ENCODE data around the gene UBAP1L. TPM values are rescaled to one million over a fixed set of nuclear protein-coding genes. Genes with fewer than 3 reads are reported as not detected.
"Not testable (repeated sequence)": the region's sequence is repeated elsewhere in the genome, so short reads cannot be mapped to it uniquely, and the experiment has no call there.

UBAP1L gene
- total RNA-seq, 8 experiments from 2014 or later: 1.5 to 5.6 (median 3.9) TPM

- Histone ChIP-seq H3K4me1 (replicated peaks in 1 of 2) (peaks cover 14 to 15% of the 10 kb centered on the region in 2 donors), H3K27ac (no peak overlapping the region), H3K4me3 (no peak overlapping the region)
- no peak for ATAC-seq (replicated peaks in 6 of 8)
- WGBS, 10 experiments: 63 to 100% (median 85%) methylated on average over 1 to 2 of the region's 5 CpGs; no CpG with 5 or more reads in 6 of the 10 experiments
- in situ Hi-C loops (cut with MboI; ENCODE audit: low pct_unique_long_range_greater_than_20kb in 2 of 9, low sequenced_read_pairs in 9 of 9, unreplicated experiment in 9 of 9): no loop called here
Measured at GRCh38 chr15:65130941-65131340, 15.9 kb upstream of the UBAP1L start.

GRCh38 chr15:65115542-65115941, 542 bp upstream of the UBAP1L start:
- Histone ChIP-seq H3K4me3 (no peak overlapping the region), H3K4me1 (replicated peaks in 1 of 2) (no peaks in the 10 kb centered on the region), H3K27ac (no peak overlapping the region)
- no peak for ATAC-seq (replicated peaks in 6 of 8)
- WGBS, 10 experiments: 73 to 100% (median 83%) methylated on average over 1 to 5 of the region's 5 CpGs; no CpG with 5 or more reads in 1 of the 10 experiments
- in situ Hi-C loops (cut with MboI; ENCODE audit: low pct_unique_long_range_greater_than_20kb in 2 of 9, low sequenced_read_pairs in 9 of 9, unreplicated experiment in 9 of 9): no loop called here

GRCh38 chr15:65110676-65111292, 4.2 kb downstream of the UBAP1L start:
- ATAC-seq (replicated peaks in 6 of 8): peak in 5 of 8 experiments; percentile 47 to 84 (median 61)
- in situ Hi-C loops (cut with MboI; ENCODE audit: low pct_unique_long_range_greater_than_20kb in 2 of 9, low sequenced_read_pairs in 9 of 9, unreplicated experiment in 9 of 9): no loop called here
- no peak overlapping the region for H3K4me3 ChIP-seq
- 40 to 100% (median 84%) methylated on average over 1 to 3 of the region's 3 CpGs; no CpG with 5 or more reads in 4 of the 10 experiments for WGBS, 10 experiments
- H3K4me1 ChIP-seq (replicated peaks in 1 of 2): no peaks in the 10 kb centered on the region
- peak overlapping the region in 1 of 2 donors; percentile 17 for H3K27ac ChIP-seq

GRCh38 chr15:65106011-65106590, 8.9 kb downstream of the UBAP1L start:
- no peaks in the 10 kb centered on the region for H3K4me1 ChIP-seq (replicated peaks in 1 of 2)
- WGBS, 10 experiments: 33 to 92% (median 55%) methylated on average over 1 to 4 of the region's 6 CpGs; no CpG with 5 or more reads in 1 of the 10 experiments
- no peak overlapping the region for H3K4me3 ChIP-seq
- ATAC-seq (replicated peaks in 6 of 8): no peak
- H3K27ac ChIP-seq: no peak overlapping the region
- in situ Hi-C loops (cut with MboI; ENCODE audit: low pct_unique_long_range_greater_than_20kb in 2 of 9, low sequenced_read_pairs in 9 of 9, unreplicated experiment in 9 of 9): no loop called here

GRCh38 chr15:65105038-65105437, 10.0 kb downstream of the UBAP1L start:
- H3K4me3 ChIP-seq: no peak overlapping the region
- H3K4me1 ChIP-seq (replicated peaks in 1 of 2): no peaks in the 10 kb centered on the region
- in situ Hi-C loops (cut with MboI; ENCODE audit: low pct_unique_long_range_greater_than_20kb in 2 of 9, low sequenced_read_pairs in 9 of 9, unreplicated experiment in 9 of 9): no loop called here

GRCh38 chr15:65102912-65103311, 12.1 kb downstream of the UBAP1L start:
- in situ Hi-C loops (cut with MboI; ENCODE audit: low pct_unique_long_range_greater_than_20kb in 2 of 9, low sequenced_read_pairs in 9 of 9, unreplicated experiment in 9 of 9): no loop called here
- Histone ChIP-seq H3K4me1 (replicated peaks in 1 of 2) (no peaks in the 10 kb centered on the region), H3K27ac (no peak overlapping the region), H3K4me3 (no peak overlapping the region)
- ATAC-seq (replicated peaks in 6 of 8): no peak
- WGBS, 10 experiments: 83 to 100% (median 92%) methylated on average over 1 to 3 of the region's 3 CpGs; no CpG with 5 or more reads in 5 of the 10 experiments

More at GRCh38 chr15:65105038-65105437, 10.0 kb downstream of the UBAP1L start:
- no peak overlapping the region for H3K27ac ChIP-seq
- no peak for ATAC-seq (replicated peaks in 6 of 8)
- 87 to 100% (median 91%) methylated on average over 1 to 4 of the region's 5 CpGs; no CpG with 5 or more reads in 4 of the 10 experiments for WGBS, 10 experiments

- Histone ChIP-seq H3K27ac (no peak overlapping the region), H3K4me1 (replicated peaks in 1 of 2) (no peaks in the 10 kb centered on the region), H3K4me3 (no peak overlapping the region)
- WGBS, 10 experiments: 0 to 100% (median 47%) methylated on average over 1 to 7 of the region's 75 CpGs; no CpG with 5 or more reads in 5 of the 10 experiments
- peak in 6 of 8 experiments; percentile 5 to 45 (median 26) for ATAC-seq (replicated peaks in 6 of 8)
- in situ Hi-C loops (cut with MboI; ENCODE audit: low pct_unique_long_range_greater_than_20kb in 2 of 9, low sequenced_read_pairs in 9 of 9, unreplicated experiment in 9 of 9): no loop called here
Measured at GRCh38 chr15:65101891-65102708, 12.9 kb downstream of the UBAP1L start.

GRCh38 chr15:65101411-65101890, 13.5 kb downstream of the UBAP1L start:
- peak in 6 of 8 experiments; percentile 26 to 88 (median 76) for ATAC-seq (replicated peaks in 6 of 8)
- no peak overlapping the region for H3K27ac ChIP-seq
- H3K4me1 ChIP-seq (replicated peaks in 1 of 2): no peaks in the 10 kb centered on the region
- WGBS, 10 experiments: 0 to 80% (median 40%) methylated on average over 1 to 8 of the region's 9 CpGs; no CpG with 5 or more reads in 3 of the 10 experiments
- in situ Hi-C loops (cut with MboI; ENCODE audit: low pct_unique_long_range_greater_than_20kb in 2 of 9, low sequenced_read_pairs in 9 of 9, unreplicated experiment in 9 of 9): no loop called here
- no peak overlapping the region for H3K4me3 ChIP-seq

GRCh38 chr15:65100442-65100841, 14.6 kb downstream of the UBAP1L start:
- peak in 3 of 8 experiments; percentile 59 to 87 (median 76) for ATAC-seq (replicated peaks in 6 of 8)
- WGBS, 10 experiments: 0 to 100% (median 44%) methylated on average over 1 to 3 of the region's 7 CpGs; no CpG with 5 or more reads in 4 of the 10 experiments
- in situ Hi-C loops (cut with MboI; ENCODE audit: low pct_unique_long_range_greater_than_20kb in 2 of 9, low sequenced_read_pairs in 9 of 9, unreplicated experiment in 9 of 9): no loop called here
- no peaks in the 10 kb centered on the region for H3K4me1 ChIP-seq (replicated peaks in 1 of 2)
- no peak overlapping the region for H3K27ac ChIP-seq
- H3K4me3 ChIP-seq: no peak overlapping the region

GRCh38 chr15:65099801-65100200, 15.2 kb downstream of the UBAP1L start:
- in situ Hi-C loops (cut with MboI; ENCODE audit: low pct_unique_long_range_greater_than_20kb in 2 of 9, low sequenced_read_pairs in 9 of 9, unreplicated experiment in 9 of 9); H3K4me1 ChIP-seq (replicated peaks in 1 of 2); H3K4me3 ChIP-seq; ATAC-seq (replicated peaks in 6 of 8); H3K27ac ChIP-seq: not testable (repeated sequence)
- WGBS, 10 experiments: 86 to 100% (median 94%) methylated on average over 1 to 4 of the region's 10 CpGs; no CpG with 5 or more reads in 3 of the 10 experiments

- WGBS, 10 experiments: 92 to 100% (median 98%) methylated on average over 1 to 4 of the region's 5 CpGs; no CpG with 5 or more reads in 6 of the 10 experiments
- ATAC-seq (replicated peaks in 6 of 8): no peak
- in situ Hi-C loops (cut with MboI; ENCODE audit: low pct_unique_long_range_greater_than_20kb in 2 of 9, low sequenced_read_pairs in 9 of 9, unreplicated experiment in 9 of 9): no loop called here
- Histone ChIP-seq H3K27ac (no peak overlapping the region), H3K4me1 (replicated peaks in 1 of 2) (no peaks in the 10 kb centered on the region), H3K4me3 (no peak overlapping the region)
Measured at GRCh38 chr15:65099336-65099735, 15.7 kb downstream of the UBAP1L start.

GRCh38 chr15:65097651-65098263, 17.2 kb downstream of the UBAP1L start:
- Histone ChIP-seq H3K27ac (no peak overlapping the region), H3K4me3 (no peak overlapping the region), H3K4me1 (replicated peaks in 1 of 2) (no peaks in the 10 kb centered on the region)
- WGBS, 10 experiments: 56 to 100% (median 95%) methylated on average over 1 to 6 of the region's 7 CpGs; no CpG with 5 or more reads in 3 of the 10 experiments
- in situ Hi-C loops (cut with MboI; ENCODE audit: low pct_unique_long_range_greater_than_20kb in 2 of 9, low sequenced_read_pairs in 9 of 9, unreplicated experiment in 9 of 9): no loop called here
- no peak for ATAC-seq (replicated peaks in 6 of 8)

Data from motor neuron (in vitro differentiated cells).